HG03378 (cell line): Measurements from ENCODE around the gene ZNF141.
"Not testable (repeated sequence)": the region's sequence is repeated elsewhere in the genome, so short reads cannot be mapped to it uniquely, and the experiment has no call there.

Experiments
- ATAC-seq: cut with Tn5 transposase; IDR thresholded peaks from one replicate; pipeline ENCODE4 v1.9.1; 2021; ENCODE audit warnings: mild to moderate bottlenecking, moderate library complexity; ENCODE audit not compliant: unreplicated experiment

Gene ZNF141

GRCh38 chr4:337143-337931 lies at the start of gene ZNF141:
ZNF141 (plus strand) TSS chr4:337814; CDS start chr4:337984, 170 bp downstream.
- ATAC-seq: peak; percentile 98

DNA sequence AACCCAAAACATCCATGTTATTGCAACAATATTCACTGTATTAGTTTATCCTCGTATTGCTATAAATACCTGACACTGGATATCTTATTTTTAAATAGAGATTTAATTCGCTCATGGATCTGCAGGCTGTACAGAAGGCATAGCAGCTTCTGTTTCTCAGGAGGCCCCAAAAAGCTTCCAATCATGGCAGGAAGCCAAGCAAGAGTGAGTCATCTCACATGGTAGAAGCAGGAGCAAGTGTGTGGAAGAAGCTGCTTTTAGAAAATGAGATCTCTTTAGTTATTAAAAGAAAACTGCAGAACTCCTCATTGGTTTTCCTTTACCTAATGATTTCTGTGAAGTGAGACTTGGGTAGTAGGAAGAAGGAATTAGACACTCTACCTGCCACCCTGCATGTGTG lies 48.7 kb upstream of the ZNF141 start:
- no peak for ATAC-seq

GRCh38 chr4:294732-295131 lies 42.9 kb upstream of the ZNF141 start:
- ATAC-seq: no peak

DNA sequence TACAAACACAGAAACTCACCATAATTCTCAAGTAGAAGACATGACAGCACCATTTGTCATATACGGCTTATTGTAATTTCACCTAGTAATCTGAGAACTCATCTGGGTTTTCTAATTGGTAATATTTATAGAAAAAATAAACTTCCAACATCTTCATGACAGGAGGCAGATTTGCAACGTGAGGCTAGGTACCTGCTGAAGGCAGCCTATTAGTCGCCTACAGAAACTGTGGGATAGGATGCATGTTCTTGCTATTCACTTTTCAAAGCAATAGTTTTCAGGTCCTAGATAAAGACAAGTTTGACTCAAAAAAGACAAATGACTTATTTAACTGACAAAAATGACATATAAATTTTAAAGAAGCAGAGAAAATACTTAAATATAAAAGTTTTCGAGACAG lies 35.2 kb upstream of the ZNF141 start:
- ATAC-seq: no peak

GRCh38 chr4:304516-304915 lies 33.1 kb upstream of the ZNF141 start:
- ATAC-seq: not testable (repeated sequence)

GRCh38 chr4:304969-305680 lies 32.5 kb upstream of the ZNF141 start, which contains the start of gene ZNF732:
ZNF732 (minus strand) TSS chr4:305474; CDS start chr4:305310, 164 bp downstream.
- no peak for ATAC-seq

DNA sequence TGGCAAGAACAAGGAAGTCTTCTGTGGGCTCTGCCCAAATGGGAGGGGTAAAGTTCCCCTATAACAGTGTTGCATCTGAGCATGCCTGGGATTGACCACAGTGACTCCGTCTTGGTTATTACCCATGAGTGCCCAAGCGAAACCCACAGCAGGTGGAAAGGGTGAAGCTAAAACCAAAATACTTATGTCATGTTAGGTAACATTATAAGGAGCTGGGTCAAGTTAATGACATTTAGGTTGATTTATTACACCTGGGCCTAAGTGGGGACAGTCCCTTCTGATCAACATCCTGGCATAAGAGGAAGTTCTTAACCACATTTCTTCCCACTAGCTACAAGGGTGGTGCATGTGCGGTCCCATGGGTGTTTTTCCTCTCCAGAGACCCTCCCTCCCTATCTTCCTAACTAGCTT lies 31.1 kb upstream of the ZNF141 start:
- ATAC-seq: peak; percentile 86

- no peak for ATAC-seq
These were observed 27.8 kb upstream of the ZNF141 start for GRCh38 chr4:309807-310206.

DNA sequence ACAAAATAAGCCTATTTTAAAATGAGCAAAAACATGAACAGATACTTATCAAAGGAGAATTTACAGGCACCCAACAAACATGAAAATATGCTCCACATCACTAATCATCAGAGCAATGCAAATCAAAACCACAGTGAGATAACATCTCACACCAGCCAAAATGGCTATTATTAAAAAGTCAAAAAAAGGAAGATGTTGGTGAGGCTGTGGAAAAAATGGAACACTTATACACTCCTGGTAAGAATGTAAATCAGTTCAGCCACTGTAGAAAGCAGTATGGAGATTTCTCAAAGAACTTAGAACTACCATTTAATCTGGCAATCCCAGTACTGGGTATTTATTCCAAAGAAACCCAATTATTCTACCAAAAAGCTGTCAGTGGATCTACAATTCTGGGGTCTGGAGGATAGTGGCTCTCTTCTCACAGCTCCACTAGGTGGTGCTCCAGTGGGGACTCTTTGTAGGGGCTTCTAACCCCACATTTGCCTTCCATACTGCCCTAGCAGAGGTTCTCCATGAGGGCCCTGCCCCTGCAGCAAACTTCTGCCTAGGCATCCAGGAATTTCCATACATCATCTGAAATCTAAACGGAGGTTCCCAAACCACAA lies 23.2 kb upstream of the ZNF141 start:
- ATAC-seq: no peak

DNA sequence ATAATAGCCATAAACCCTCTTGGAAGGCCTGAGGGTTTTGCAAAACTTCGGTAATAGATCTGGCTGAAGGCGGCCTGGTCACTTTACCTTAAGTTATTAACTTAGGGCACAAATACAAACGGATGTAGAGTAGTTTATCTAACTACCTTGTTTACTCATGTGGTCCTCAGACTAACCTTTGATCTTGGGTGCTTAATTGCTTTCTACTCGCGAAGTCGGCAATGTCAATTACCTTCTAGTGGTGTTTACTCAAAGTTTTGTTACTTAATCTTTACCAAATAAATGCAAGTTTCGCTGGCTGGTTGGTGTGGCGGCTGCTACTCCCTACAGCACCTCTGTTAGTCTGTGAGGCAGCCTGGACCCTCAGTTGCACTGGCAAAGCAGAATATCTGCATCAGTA lies 8.9 kb upstream of the ZNF141 start:
- ATAC-seq: no peak

GRCh38 chr4:335515-335914 lies 2.1 kb upstream of the ZNF141 start:
- ATAC-seq: no peak

DNA sequence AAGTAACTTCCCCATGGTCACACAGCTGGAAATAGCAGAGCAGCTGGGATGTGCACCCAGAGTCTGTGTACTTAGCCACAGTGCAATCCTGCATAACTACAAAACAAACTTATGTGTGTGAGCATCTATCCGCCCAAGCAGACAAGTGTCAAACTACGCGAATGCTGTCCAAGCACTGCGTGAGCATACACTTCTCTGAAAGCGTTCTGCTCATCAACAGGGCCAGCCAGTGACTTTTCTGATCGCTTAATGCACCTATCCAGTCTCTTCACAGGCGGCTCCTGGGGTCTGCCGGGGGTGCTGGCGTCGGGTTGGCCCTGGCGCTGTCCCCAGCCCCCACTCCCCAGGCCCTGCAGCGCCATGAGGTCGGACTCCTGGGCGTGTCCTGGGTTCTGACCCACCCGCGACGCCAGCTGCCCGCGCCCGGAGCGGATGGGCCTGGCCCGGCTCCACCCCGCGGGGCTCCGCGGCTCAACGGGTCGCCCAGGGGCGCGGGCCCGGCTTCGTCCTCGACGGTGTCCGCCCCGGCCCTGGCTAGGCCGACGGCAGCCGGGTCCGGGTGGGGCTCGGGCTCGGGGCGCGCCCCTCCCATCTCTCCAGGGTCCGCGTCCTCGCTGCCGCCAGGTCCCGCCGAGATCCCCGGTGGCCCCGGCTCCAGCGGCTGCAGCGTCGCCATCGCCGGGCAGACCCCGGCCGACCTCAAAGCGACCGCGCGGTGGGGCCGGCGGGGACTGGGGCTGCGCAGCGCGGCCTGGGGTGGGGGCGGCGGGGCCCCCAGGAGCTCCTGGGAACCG lies 1.3 kb upstream of the ZNF141 start:
- no peak for ATAC-seq

DNA sequence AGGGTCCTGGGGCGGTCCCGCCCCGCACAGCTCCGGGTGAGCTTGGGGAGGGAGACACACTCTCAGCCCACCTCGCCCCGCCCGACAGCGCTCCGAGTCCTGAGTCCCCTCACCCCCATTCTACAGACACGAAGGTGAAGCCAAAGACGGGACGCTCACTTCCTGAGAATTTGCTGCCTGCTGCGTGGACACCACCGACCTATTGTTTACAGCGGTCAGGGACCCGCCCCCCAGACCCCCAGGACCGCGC lies 796 bp upstream of the ZNF141 start:
- no peak for ATAC-seq

DNA sequence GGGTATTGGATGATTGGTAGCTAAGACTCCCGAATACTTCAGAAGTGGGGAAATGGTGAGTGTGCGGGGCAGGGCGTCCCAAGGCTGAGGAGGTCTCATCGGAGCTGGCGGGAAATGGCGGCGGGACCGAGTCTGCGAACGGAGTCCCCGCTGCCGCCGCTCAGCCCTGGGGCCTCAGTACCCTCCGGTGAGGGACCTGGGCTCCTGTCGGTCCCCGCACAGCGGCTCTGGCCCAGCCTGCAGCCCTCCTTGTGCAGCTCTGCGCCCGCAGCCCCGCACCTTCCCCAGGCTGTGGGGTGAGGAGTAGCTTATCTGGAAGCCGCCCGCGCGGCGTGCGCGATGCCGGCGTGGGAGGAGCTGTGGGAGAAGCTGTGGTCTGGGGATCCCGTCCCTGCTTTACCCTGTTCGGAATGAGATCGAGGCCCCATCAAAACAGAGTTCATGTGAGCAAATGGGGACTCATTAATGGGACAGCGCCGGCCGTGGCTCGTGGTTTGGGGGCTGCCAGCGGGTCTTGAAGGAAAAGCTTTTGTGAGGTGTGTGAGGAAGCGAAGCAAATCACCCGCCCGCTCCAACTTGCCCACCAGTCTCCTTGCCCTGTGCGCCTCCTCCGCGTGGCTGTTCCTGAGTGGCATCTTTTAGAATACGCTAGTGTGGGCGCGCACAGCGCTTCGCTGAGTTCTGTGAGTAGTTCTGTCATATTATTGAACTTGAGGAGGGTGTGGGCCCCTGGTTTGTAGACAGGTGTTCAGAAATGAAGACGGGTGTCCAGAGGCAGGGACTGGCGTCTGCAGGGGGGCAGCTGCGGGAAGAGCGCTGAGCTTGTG lies 531 bp downstream of the ZNF141 start:
- peak; percentile 23 for ATAC-seq

DNA sequence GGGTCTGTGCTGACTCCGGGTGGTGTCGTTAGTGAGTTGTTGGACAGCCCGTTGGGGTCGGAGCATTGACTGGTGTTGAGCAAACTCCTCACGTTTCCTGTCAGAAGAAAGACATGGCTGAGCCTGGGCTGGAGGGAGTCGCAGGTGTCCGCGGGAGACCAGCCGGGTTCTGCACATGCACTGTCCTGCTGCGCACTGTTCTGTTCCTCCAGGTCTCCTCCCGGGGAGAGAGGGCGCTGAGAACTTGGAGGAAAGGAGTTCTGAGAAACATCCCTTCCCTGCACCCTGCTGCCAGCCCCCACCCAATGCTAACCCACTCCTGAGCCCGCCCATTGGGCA lies 1.1 kb downstream of the ZNF141 start:
- no peak for ATAC-seq

DNA sequence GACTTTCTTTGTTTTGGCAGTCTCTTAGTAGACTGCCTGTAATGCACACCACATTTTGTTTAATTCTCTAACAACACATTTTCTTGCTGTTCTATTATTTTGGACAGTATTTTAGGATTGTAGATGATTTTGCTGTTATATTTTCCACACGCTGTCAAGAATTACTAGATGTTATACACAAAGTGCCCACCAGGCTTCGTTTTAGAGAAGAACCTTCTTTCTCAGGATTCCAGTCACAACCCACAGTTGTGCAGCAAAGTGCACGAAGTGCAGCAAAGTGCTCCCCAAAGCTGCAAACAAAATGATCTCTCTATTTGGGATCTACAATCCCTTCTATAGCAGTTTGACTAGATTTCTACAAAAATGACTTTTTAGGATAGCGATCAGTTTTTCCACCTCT lies 2.4 kb downstream of the ZNF141 start:
- no peak for ATAC-seq

DNA sequence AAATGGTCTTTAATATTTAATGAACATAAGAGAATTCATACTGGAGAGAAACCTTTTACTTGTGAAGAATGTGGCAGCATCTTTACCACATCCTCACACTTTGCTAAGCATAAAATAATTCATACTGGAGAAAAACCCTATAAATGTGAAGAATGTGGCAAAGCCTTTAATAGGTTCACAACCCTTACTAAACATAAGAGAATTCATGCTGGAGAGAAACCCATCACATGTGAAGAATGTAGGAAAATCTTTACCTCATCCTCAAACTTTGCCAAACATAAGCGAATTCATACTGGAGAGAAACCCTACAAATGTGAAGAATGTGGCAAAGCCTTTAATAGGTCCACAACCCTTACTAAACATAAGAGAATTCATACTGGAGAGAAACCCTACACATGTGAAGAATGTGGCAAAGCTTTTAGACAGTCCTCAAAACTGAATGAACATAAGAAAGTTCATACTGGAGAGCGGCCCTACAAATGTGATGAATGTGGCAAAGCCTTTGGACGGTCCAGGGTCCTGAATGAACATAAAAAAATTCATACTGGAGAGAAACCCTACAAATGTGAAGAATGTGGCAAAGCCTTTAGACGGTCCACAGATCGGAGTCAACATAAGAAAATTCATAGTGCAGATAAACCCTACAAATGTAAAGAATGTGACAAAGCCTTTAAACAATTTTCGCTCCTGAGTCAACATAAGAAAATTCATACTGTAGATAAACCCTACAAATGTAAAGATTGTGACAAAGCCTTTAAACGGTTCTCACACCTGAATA lies 35.6 kb downstream of the ZNF141 start:
- ATAC-seq: no peak

DNA sequence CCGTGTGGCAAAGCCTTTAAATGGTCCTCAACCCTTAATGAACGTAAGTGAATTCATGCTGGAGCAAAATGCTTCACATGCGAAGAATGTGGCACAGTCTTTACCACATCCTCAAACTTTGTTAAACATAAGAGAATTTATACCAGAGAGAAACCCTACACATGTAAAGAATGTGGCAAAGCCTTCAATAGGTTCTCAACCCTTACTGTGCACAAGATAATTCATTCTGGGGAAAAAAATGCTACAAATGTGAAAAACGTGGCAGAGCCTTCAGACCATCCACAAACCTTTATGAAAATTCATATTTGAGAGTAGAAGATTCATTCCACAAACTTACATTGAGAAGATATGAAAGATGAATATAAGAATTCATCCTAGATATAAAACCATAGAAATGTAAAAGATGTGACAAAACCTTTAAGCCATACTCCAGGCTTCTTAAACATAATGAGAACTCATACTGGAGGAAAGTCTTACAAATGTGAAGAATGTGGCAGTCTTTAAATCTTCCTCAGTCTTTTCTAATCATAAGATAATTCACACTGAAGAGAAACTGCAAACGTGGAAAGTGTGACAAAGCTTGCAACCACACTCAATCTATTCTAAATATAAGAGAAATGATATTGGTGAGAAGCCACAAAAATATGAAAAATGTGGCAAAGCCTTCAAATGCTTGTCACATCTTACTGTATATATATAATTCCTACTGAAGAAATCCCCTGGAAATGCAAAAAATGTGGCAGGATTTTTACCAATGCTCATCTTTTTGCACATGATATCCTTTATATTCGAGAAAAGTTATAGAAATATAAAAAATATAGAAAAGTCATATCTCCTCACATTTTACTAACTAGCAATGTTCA lies 36.9 kb downstream of the ZNF141 start:
- no peak for ATAC-seq
